HTR-8/SVneo (cell line): ENCODE measurements around the gene ZBTB44.
A peak's percentile ranks its signal among the peaks of the same experiment; 100 is the strongest.
"Not testable (repeated sequence)": the region's sequence is repeated elsewhere in the genome, so short reads cannot be mapped to it uniquely, and the experiment has no call there.

Experiments used
- DNase-seq: peaks from one replicate; pipeline ENCODE4 v3.0.0; 2011; ENCODE audit warnings: low spot score, mixed read lengths; ENCODE audit not compliant: insufficient read length
- FAIRE-seq: peaks from 2 replicates; lab custom pipeline; 2011; peaks lifted over from hg19 to GRCh38; lab: Jason Lieb, UNC

The ZBTB44 gene

GRCh38 chr11:130313383-130314183, 1.1 kb downstream of the ZBTB44 start:
- FAIRE-seq (no peak), DNase-seq (no peak)

GRCh38 chr11:130312046-130312445, 2.7 kb downstream of the ZBTB44 start:
- DNase-seq = no peak
- no peak for FAIRE-seq

- DNase-seq = no peak
- FAIRE-seq = no peak
Measured at GRCh38 chr11:130310622-130311021, 4.1 kb downstream of the ZBTB44 start.

- DNase-seq (no peak), FAIRE-seq (no peak)
Measured at GRCh38 chr11:130308886-130309285, 5.8 kb downstream of the ZBTB44 start.

GRCh38 chr11:130308059-130308458, 6.7 kb downstream of the ZBTB44 start:
- FAIRE-seq (no peak), DNase-seq (no peak)

GRCh38 chr11:130304651-130305050, 10.1 kb downstream of the ZBTB44 start:
- FAIRE-seq = no peak

GRCh38 chr11:130301002-130301401, 13.7 kb downstream of the ZBTB44 start:
- FAIRE-seq = no peak
- DNase-seq = no peak

More at GRCh38 chr11:130304651-130305050, 10.1 kb downstream of the ZBTB44 start:
- no peak for DNase-seq

- no peak for FAIRE-seq
- no peak for DNase-seq
Measured at GRCh38 chr11:130300567-130300966, 14.2 kb downstream of the ZBTB44 start.

- FAIRE-seq = no peak
- no peak for DNase-seq
Measured at GRCh38 chr11:130299978-130300377, 14.7 kb downstream of the ZBTB44 start.

GRCh38 chr11:130295657-130296056, 19.1 kb downstream of the ZBTB44 start:
- FAIRE-seq = no peak
- DNase-seq = no peak

GRCh38 chr11:130282111-130282510, 32.6 kb downstream of the ZBTB44 start:
- no peak for FAIRE-seq
- DNase-seq = no peak

GRCh38 chr11:130281341-130281740, 33.4 kb downstream of the ZBTB44 start:
- not testable (repeated sequence) for DNase-seq, FAIRE-seq

GRCh38 chr11:130279989-130280388, 34.7 kb downstream of the ZBTB44 start:
- DNase-seq (no peak), FAIRE-seq (no peak)

- DNase-seq (peak; percentile 5), FAIRE-seq (no peak)
Measured at GRCh38 chr11:130278745-130279144, 36.0 kb downstream of the ZBTB44 start.

GRCh38 chr11:130278151-130278550, 36.6 kb downstream of the ZBTB44 start:
- no peak for DNase-seq
- FAIRE-seq = no peak

GRCh38 chr11:130272336-130272735, 42.4 kb downstream of the ZBTB44 start:
- FAIRE-seq (no peak), DNase-seq (no peak)

- no peak for FAIRE-seq
- no peak for DNase-seq
Measured at GRCh38 chr11:130269326-130269943, 45.3 kb downstream of the ZBTB44 start.

GRCh38 chr11:130263351-130263750, 51.4 kb downstream of the ZBTB44 start:
- FAIRE-seq (no peak), DNase-seq (no peak)

GRCh38 chr11:130262424-130262823, 52.3 kb downstream of the ZBTB44 start:
- DNase-seq (no peak), FAIRE-seq (no peak)

GRCh38 chr11:130261571-130261970, 53.1 kb downstream of the ZBTB44 start:
- no peak for FAIRE-seq
- DNase-seq = no peak

- DNase-seq = no peak
- no peak for FAIRE-seq
Measured at GRCh38 chr11:130260742-130261141, 54.0 kb downstream of the ZBTB44 start.
